GM23338 (cell line): ENCODE data around the gene MYO16.

Experiments
- CREB1 ChIP-seq: fragments of 250-450 bp; sonication (Bioruptor Pico); IDR thresholded peaks from 2 replicates; pipeline ENCODE4 v1.5.0; 2020; ENCODE audit warnings: low read depth, mild to moderate bottlenecking, moderate library complexity
- EZH2 ChIP-seq: fragments of 200-600 bp; sonication (generic); IDR thresholded peaks from one replicate; pipeline ENCODE4 v1.8.0; 2017; ENCODE audit warnings: antibody characterized with exemption, mild to moderate bottlenecking, low read depth; ENCODE audit not compliant: unreplicated experiment
- EZH2phosphoT487 ChIP-seq: fragments of 200-600 bp; sonication (generic); IDR thresholded peaks from one replicate; pipeline ENCODE4 v1.8.1; 2018; ENCODE audit warnings: antibody characterized with exemption; ENCODE audit not compliant: unreplicated experiment
- JUNB ChIP-seq: IDR thresholded peaks from one replicate; pipeline ENCODE4 v1.6.1; 2016; ENCODE audit warnings: antibody characterized with exemption; ENCODE audit not compliant: unreplicated experiment
- NANOG ChIP-seq: IDR thresholded peaks from 2 replicates; pipeline ENCODE4 v1.6.1; 2016; ENCODE audit warnings: antibody characterized with exemption, borderline replicate concordance
- POLR2AphosphoS5 ChIP-seq: IDR thresholded peaks from 2 replicates; pipeline ENCODE4 v1.6.1; 2016; ENCODE audit warnings: antibody characterized with exemption, low read depth
- STAT1 ChIP-seq: IDR thresholded peaks from one replicate; pipeline ENCODE4 v1.6.1; 2016; ENCODE audit warnings: antibody characterized with exemption; ENCODE audit not compliant: unreplicated experiment
- ZNF114 ChIP-seq: fragments of 250-450 bp; sonication (Bioruptor Pico); IDR thresholded peaks from 2 replicates; pipeline ENCODE4 v1.5.0; 2020; ENCODE audit warnings: mild to moderate bottlenecking, moderate library complexity
- ZNF331 ChIP-seq: fragments of 250-450 bp; sonication (Bioruptor Pico); IDR thresholded peaks from 2 replicates; pipeline ENCODE4 v1.5.0; 2020; ENCODE audit warnings: low read depth, mild to moderate bottlenecking, moderate library complexity
- TF ChIP-seq, protein P1 (sequence below), 2 experiments: fragments of 200-600 bp in 1 of 2; sonication (generic) in 1 of 2; conservative IDR thresholded peaks; 2 replicates each; pipeline versions ENCODE4 v1.5.1 to v1.6.1; 2016 to 2017; ENCODE audit warnings: antibody characterized with exemption in 2 of 2, low read depth in 2 of 2, mild to moderate bottlenecking in 2 of 2, moderate library complexity in 1 of 2
- TF ChIP-seq, protein P2 (sequence below): IDR thresholded peaks from one replicate; pipeline ENCODE4 v1.6.1; 2018; ENCODE audit warnings: antibody characterized with exemption; ENCODE audit not compliant: unreplicated experiment
- TF ChIP-seq, protein P3 (sequence below): IDR thresholded peaks from 2 replicates; pipeline ENCODE4 v1.6.1; 2016; ENCODE audit warnings: antibody characterized with exemption

DNA sequence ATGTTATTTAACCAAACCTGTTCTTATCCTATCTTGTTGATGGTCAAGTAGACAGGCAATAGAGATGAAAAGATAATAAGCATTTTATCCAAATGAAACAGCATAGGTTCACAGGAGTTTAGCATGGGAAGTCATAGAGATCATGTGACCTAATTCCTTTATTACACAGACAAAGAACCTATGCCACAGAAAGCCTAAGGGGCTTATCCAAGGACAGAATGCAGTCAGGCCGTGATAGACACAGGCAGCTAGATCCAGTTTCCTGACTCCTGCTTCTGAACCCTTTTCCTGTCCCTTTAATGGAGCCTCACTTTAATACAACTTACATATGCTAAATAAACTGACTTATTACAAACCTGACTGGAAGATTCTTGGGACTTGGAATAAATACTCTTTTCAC, 624.9 kb downstream of the MYO16 start:
- TF ChIP-seq CREB1 (CRISPR knock-in tag) (no peak), POLR2AphosphoS5 (no peak), EZH2phosphoT487 (no peak), EZH2 (no peak), JUNB (no peak), ZNF114 (CRISPR knock-in tag) (no peak), ZNF331 (CRISPR knock-in tag) (no peak), STAT1 (no peak), NANOG (no peak)
- TF ChIP-seq, protein P1, sequence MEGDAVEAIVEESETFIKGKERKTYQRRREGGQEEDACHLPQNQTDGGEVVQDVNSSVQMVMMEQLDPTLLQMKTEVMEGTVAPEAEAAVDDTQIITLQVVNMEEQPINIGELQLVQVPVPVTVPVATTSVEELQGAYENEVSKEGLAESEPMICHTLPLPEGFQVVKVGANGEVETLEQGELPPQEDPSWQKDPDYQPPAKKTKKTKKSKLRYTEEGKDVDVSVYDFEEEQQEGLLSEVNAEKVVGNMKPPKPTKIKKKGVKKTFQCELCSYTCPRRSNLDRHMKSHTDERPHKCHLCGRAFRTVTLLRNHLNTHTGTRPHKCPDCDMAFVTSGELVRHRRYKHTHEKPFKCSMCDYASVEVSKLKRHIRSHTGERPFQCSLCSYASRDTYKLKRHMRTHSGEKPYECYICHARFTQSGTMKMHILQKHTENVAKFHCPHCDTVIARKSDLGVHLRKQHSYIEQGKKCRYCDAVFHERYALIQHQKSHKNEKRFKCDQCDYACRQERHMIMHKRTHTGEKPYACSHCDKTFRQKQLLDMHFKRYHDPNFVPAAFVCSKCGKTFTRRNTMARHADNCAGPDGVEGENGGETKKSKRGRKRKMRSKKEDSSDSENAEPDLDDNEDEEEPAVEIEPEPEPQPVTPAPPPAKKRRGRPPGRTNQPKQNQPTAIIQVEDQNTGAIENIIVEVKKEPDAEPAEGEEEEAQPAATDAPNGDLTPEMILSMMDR (conservative IDR thresholded peaks at IDR 0.05; ENCODE audit: low read depth in 2 of 2), result no peak
- TF ChIP-seq, protein P2, sequence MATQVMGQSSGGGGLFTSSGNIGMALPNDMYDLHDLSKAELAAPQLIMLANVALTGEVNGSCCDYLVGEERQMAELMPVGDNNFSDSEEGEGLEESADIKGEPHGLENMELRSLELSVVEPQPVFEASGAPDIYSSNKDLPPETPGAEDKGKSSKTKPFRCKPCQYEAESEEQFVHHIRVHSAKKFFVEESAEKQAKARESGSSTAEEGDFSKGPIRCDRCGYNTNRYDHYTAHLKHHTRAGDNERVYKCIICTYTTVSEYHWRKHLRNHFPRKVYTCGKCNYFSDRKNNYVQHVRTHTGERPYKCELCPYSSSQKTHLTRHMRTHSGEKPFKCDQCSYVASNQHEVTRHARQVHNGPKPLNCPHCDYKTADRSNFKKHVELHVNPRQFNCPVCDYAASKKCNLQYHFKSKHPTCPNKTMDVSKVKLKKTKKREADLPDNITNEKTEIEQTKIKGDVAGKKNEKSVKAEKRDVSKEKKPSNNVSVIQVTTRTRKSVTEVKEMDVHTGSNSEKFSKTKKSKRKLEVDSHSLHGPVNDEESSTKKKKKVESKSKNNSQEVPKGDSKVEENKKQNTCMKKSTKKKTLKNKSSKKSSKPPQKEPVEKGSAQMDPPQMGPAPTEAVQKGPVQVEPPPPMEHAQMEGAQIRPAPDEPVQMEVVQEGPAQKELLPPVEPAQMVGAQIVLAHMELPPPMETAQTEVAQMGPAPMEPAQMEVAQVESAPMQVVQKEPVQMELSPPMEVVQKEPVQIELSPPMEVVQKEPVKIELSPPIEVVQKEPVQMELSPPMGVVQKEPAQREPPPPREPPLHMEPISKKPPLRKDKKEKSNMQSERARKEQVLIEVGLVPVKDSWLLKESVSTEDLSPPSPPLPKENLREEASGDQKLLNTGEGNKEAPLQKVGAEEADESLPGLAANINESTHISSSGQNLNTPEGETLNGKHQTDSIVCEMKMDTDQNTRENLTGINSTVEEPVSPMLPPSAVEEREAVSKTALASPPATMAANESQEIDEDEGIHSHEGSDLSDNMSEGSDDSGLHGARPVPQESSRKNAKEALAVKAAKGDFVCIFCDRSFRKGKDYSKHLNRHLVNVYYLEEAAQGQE, result no peak
- TF ChIP-seq, protein P3, sequence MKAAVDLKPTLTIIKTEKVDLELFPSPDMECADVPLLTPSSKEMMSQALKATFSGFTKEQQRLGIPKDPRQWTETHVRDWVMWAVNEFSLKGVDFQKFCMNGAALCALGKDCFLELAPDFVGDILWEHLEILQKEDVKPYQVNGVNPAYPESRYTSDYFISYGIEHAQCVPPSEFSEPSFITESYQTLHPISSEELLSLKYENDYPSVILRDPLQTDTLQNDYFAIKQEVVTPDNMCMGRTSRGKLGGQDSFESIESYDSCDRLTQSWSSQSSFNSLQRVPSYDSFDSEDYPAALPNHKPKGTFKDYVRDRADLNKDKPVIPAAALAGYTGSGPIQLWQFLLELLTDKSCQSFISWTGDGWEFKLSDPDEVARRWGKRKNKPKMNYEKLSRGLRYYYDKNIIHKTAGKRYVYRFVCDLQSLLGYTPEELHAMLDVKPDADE, result no peak
